HG03095 (cell line): ENCODE measurements around the gene EPN1.
"Not testable (repeated sequence)": the region's sequence is repeated elsewhere in the genome, so short reads cannot be mapped to it uniquely, and the experiment has no call there.

Source experiments
- ATAC-seq: cut with Tn5 transposase; IDR thresholded peaks from one replicate; pipeline ENCODE4 v1.9.1; 2021; ENCODE audit warnings: moderate library complexity; ENCODE audit not compliant: unreplicated experiment

The EPN1 gene

DNA sequence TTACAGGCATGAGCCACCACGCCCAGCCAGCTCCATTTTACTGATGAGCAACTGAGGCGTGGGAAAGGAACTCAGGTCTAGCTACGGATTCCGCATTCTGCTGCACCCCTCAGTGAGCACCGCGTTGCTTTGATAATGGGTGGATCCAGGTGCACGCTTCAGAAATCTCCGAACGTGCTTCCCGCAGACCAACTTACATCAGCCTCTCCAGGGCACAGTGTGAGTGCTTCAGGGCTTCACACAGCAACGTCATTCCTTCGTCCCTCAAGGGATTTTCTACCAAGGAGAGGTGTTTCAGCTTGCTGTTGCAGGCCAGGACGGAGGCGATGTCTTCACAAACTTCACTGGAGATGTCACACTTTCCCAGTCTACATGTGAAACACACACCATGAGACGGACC, 41.5 kb downstream of the EPN1 start:
- ATAC-seq = no peak

GRCh38 chr19:55717251-55717650, 42.2 kb downstream of the EPN1 start:
- ATAC-seq = no peak

DNA sequence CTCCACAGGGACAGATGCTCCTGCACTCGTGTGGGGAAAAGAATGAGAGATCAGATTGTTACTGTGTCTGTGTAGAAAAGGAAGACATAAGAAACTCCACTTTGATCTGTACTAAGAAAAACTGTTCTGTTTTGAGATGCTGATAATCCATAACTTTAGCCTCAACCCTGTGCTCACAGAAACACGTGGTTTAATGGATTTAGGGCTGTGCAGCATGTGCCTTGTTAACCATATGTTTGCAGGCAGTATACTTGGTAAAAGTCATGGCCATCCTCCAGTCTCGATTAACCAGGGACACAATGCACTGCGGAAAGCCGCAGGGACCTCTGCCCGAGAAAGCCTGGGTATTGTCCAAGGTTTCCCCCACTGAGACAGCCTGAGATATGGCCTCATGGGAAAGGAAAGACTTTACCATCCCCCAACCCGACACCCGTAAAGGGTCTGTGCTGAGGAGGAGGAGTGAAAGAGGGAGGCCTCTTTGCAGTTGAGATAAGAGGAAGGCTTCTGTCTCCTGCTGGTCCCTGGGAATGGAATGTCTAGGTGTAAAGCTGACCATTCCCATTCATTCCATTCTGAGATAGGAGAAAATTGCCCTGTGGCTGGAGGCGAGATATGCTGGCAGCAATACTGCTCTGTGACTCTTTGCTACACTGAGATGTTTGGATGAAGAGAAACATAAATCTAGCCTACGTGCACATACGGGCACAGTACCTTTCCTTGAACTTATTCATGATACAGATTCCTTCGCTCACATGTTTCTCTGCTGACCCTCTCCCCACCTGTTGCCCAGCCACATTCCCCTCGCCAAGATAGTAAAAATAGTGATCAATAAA, 43.1 kb downstream of the EPN1 start:
- ATAC-seq = not testable (repeated sequence)

- ATAC-seq = no peak
These were observed 45.3 kb downstream of the EPN1 start for GRCh38 chr19:55720214-55720746.

- ATAC-seq = no peak
These were observed 45.8 kb downstream of the EPN1 start for GRCh38 chr19:55720801-55721200.

- no peak for ATAC-seq
These were observed 48.5 kb downstream of the EPN1 start for GRCh38 chr19:55723491-55723890.

DNA sequence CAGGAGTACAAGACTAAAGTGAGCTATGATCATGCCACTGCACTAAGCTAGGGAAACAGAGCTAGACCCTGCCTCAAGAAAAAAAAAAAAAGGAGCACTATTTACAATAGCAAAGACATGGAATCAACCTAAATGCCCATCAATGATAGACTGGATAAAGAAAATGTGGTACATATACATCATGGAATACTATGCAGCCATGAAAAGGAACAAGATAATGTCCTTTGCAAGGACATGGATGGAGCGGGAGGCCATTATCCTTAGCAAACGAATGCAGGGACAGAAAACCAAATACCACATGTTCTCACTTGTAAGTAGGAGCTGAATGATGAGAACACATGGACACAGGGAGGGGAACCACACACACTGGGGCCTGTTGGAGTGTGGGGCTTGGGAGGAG, 55.4 kb downstream of the EPN1 start:
- not testable (repeated sequence) for ATAC-seq

DNA sequence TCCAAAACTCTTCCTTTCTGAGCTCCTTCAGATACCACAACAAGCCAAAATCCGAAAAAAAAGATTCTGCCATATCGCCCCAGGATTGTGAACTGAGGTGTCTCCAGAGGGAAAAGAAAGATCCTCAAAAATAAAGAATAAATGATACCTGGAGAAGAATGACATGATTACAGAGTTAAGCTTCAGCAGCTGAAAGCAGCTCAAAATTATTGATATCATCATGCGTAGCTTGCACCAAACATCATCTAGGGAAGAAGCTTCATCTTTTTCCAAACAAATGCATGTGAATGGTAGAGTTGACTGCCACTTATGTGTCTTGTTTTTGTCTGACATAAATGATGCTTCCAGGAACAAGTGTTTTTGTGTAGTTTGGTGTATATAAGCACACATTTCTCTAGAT, 63.3 kb downstream of the EPN1 start, which contains the start of gene NLRP9:
NLRP9 (minus strand) TSS at position 101 of the 400 bp plus-strand sequence; CDS start at position 73, 28 bp downstream.
- ATAC-seq = no peak

DNA sequence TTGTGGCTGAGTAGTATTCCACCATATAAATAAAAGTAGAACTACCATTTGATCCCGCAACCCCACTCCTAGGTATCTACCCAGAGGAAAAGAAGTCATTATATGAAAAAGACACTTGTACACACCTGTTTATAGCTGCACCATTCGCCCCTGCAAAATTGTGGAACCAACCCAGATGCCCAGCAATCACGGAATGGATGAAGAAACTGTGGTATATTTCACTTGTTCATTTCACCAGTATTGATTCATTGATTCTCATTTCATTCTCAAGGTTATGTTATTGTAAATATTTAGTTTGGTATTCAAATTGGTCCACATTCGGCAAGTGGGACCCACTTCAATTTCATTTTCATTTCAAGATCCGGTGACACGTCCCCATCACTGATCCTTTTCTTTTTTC, 75.7 kb downstream of the EPN1 start:
- ATAC-seq = no peak

DNA sequence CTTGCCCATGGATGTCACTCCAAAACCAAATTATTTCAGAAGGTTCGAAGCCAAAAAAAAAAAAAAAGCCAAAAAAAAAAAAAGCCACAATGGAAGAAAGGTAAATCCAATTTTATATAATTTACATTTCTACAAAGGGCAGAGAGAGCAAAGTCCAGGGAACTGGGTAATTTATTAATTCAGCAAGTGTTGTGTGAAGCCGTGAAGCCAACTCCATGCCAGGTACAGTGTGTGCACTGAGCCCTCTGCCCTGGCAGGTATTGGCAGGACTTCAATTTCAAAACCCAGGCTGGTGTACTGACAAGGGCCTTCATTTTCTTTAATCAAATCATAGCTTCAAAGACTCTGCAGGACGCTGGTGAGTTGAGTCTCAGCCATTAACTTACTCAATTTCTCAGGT, 78.4 kb downstream of the EPN1 start:
- ATAC-seq = no peak

GRCh38 chr19:55756808-55757207, 81.8 kb downstream of the EPN1 start:
- ATAC-seq = not testable (repeated sequence)

DNA sequence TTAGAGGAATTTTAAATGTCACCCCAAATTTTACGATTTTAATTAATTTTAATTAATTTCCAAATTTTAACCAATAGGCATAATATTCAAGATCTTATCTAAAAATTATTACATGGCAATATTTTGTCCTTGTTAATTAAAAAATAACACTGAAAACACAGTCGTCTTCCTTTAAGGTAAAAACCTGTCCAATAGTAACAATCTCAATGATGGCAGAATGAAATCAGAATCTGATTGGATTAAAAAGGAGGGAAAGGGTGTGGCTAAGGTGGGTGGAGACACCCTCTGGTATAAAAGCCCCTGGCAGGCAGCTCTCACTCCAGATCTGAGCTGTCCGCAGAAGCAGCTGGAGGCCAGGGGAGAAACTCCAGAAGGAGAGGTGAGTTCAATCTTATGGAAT, 83.8 kb downstream of the EPN1 start, which contains the start of gene RFPL4A:
RFPL4A (plus strand) TSS at position 301 of the 400 bp plus-strand sequence. CDS start 2,704 bp downstream, outside the sequence.
- not testable (repeated sequence) for ATAC-seq
